Measurements from ENCODE around the gene BORCS6.

DNA sequence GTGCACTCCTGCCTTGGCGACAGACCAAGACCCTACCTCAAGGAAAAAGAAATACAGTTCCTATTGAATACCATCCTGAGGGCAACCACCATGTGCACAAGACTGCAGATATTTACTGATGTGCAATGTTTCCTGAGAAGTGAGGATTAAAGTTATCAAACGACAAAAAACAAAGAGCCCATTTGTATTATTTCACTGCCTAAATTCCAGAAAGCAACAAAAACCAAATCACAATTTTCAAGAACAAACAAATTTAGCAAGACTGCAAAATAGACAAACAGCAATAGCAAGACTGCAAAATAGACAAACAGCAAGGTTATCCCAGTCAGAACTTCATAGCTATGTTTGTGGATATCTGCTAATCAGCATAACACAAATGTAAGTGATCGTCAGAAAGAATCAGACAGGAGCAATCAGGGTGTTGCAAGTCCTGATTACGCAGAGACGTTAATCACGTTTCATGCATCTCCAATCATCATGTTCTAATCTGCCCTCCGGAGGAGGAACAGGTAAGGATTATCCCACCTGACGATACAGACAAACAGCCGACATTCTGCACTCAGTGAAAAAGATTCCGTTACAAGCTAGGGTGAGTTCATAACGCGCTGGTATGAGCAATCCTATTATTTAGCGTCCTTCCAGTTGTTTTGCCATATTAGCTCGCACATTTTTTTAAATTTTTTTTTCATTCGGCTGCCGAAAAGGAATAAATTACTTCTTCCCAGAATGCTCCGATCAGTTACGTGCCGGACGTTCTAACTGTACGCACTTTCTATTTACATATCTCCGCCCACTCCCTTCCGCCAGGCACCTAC, 16.7 kb downstream of the BORCS6 start:
- TF ChIP-seq CTCF (IDR thresholded peaks at IDR 0.05; ENCODE audit: insufficient read depth, low read length) (no peak), POLR2AphosphoS5 (IDR thresholded peaks at IDR 0.05; ENCODE audit: low read depth) (peak; percentile 100)

Measured in HL-60 (cell line).